Measurements from ENCODE around the gene SRRM4.
"Not testable (repeated sequence)": the region's sequence is repeated elsewhere in the genome, so short reads cannot be mapped to it uniquely, and the experiment has no call there.

Gene SRRM4

GRCh38 chr12:119071638-119072231 is 90.4 kb downstream of the SRRM4 start:
- DNase-seq (ENCODE audit: low read depth), result no peak

GRCh38 chr12:119072440-119072839 is 91.1 kb downstream of the SRRM4 start:
- no peak for DNase-seq (ENCODE audit: low read depth)

GRCh38 chr12:119075222-119075787 is 94.0 kb downstream of the SRRM4 start:
- DNase-seq (ENCODE audit: low read depth), result no peak

GRCh38 chr12:119075918-119076317 is 94.6 kb downstream of the SRRM4 start:
- DNase-seq (ENCODE audit: low read depth), result no peak

GRCh38 chr12:119079530-119079929 is 98.2 kb downstream of the SRRM4 start:
- DNase-seq (ENCODE audit: low read depth), result no peak

GRCh38 chr12:119082016-119082415 is 100.7 kb downstream of the SRRM4 start:
- no peak for DNase-seq (ENCODE audit: low read depth)

- no peak for DNase-seq (ENCODE audit: low read depth)
These were observed 101.2 kb downstream of the SRRM4 start for GRCh38 chr12:119082496-119082895.

- no peak for DNase-seq (ENCODE audit: low read depth)
These were observed 107.5 kb downstream of the SRRM4 start for GRCh38 chr12:119088685-119089379.

- DNase-seq (ENCODE audit: low read depth), result no peak
These were observed 108.2 kb downstream of the SRRM4 start for GRCh38 chr12:119089380-119090013.

- DNase-seq (ENCODE audit: low read depth), result no peak
These were observed 108.9 kb downstream of the SRRM4 start for GRCh38 chr12:119090276-119090675.

- DNase-seq (ENCODE audit: low read depth), result no peak
These were observed 109.5 kb downstream of the SRRM4 start for GRCh38 chr12:119090865-119091264.

GRCh38 chr12:119096429-119097202 is 115.3 kb downstream of the SRRM4 start:
- DNase-seq (ENCODE audit: low read depth), result no peak

GRCh38 chr12:119100933-119101332 is 119.6 kb downstream of the SRRM4 start:
- no peak for DNase-seq (ENCODE audit: low read depth)

- DNase-seq (ENCODE audit: low read depth), result no peak
These were observed 120.9 kb downstream of the SRRM4 start for GRCh38 chr12:119102274-119102673.

- DNase-seq (ENCODE audit: low read depth), result no peak
These were observed 121.4 kb downstream of the SRRM4 start for GRCh38 chr12:119102714-119103113.

- not testable (repeated sequence) for DNase-seq (ENCODE audit: low read depth)
These were observed 123.6 kb downstream of the SRRM4 start for GRCh38 chr12:119104969-119105368.

GRCh38 chr12:119113496-119113986 is 132.2 kb downstream of the SRRM4 start:
- DNase-seq (ENCODE audit: low read depth), result no peak

- DNase-seq (ENCODE audit: low read depth), result no peak
These were observed 133.0 kb downstream of the SRRM4 start for GRCh38 chr12:119114294-119114693.

GRCh38 chr12:119115296-119115905 is 134.1 kb downstream of the SRRM4 start:
- DNase-seq (ENCODE audit: low read depth), result no peak

GRCh38 chr12:119117936-119118335 is 136.6 kb downstream of the SRRM4 start:
- DNase-seq (ENCODE audit: low read depth), result no peak

- DNase-seq (ENCODE audit: low read depth), result no peak
These were observed 137.3 kb downstream of the SRRM4 start for GRCh38 chr12:119118625-119119024.

GRCh38 chr12:119122047-119122446 is 140.7 kb downstream of the SRRM4 start:
- DNase-seq (ENCODE audit: low read depth), result no peak

All from HS-5 (cell line).